ENCODE data around the gene KLF16. TPM values are rescaled to one million over a fixed set of nuclear protein-coding genes. Genes with fewer than 3 reads are reported as not detected.

Gene KLF16
- total and polyA plus RNA-seq, 9 of the 15 experiments (the other 6 are each of a cell fraction or from before 2014, with no cell fraction given), result 0.04 to 60.4 (median 6.8) TPM

DNA sequence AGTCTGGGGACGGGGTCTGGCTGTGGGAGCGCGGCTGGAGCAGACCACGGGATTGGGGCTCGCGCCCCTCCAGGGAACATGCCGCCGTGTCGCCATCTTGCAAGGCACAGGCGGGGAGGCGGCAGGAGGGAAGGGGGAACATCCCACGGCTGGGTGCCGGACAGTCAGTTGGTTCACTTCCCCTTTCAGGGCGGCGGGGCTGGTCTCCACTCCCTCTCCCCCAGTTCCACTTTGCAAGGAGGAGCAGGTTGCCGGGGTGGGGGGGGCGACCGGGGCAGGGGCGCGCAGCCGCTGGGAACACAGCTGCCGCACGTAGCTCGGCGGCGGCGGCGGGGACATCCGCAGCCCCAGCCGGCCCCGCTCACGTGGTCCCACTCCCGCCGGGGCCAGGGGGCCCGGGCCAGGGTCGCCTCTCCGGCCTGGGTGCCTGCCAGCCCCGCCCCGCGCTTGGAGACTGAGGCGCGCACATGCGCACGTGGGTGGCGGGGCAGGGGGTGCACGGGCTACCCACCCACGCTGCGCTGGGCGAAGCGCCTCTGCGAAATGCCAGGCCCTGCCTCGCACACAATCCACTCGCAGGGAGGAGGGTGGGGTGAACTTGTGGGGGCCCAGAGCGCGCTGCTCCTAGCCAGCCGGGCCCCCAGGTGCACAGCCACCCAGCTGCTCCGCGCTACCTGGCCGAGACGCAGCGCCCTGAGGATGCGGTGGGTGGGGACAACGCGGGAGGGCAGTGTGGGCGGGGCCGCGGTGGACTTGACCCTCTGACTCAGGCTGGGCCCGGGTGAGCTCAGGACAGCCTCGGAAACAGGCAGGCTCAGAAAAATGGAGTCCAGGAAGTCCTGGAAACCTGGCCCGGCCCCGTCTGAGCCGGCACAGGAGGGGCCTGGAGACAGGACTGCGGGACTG lies 6.4 kb downstream of the KLF16 start (continued):
- TF ChIP-seq, protein P1, sequence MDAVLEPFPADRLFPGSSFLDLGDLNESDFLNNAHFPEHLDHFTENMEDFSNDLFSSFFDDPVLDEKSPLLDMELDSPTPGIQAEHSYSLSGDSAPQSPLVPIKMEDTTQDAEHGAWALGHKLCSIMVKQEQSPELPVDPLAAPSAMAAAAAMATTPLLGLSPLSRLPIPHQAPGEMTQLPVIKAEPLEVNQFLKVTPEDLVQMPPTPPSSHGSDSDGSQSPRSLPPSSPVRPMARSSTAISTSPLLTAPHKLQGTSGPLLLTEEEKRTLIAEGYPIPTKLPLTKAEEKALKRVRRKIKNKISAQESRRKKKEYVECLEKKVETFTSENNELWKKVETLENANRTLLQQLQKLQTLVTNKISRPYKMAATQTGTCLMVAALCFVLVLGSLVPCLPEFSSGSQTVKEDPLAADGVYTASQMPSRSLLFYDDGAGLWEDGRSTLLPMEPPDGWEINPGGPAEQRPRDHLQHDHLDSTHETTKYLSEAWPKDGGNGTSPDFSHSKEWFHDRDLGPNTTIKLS (IDR thresholded peaks at IDR 0.05; ENCODE audit: borderline replicate concordance, low read depth), result no peak
- TF ChIP-seq HNRNPH1 (optimal IDR thresholded peaks at IDR 0.05; ENCODE audit: low read depth, low read length), result no peak
- TF ChIP-seq, protein P2, sequence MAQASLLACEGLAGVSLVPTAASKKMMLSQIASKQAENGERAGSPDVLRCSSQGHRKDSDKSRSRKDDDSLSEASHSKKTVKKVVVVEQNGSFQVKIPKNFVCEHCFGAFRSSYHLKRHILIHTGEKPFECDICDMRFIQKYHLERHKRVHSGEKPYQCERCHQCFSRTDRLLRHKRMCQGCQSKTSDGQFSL (CRISPR knock-in tag; IDR thresholded peaks at IDR 0.05), result peak; percentile 84
- TF ChIP-seq, protein P2 (tag; IDR thresholded peaks at IDR 0.05), result peak in 1 of 2 experiments; percentile 97; a peak in 2 of 4 replicates
- TF ChIP-seq CHD1 (IDR thresholded peaks at IDR 0.05; ENCODE audit: low read length), result no peak
- TF ChIP-seq MTA1 (IDR thresholded peaks at IDR 0.05; ENCODE audit: borderline replicate concordance), result peak; percentile 13; the same call in 1 of the 2 replicates
- TF ChIP-seq ZNF143 (CRISPR knock-in tag; IDR thresholded peaks at IDR 0.05), result peak; percentile 18; the same call in 1 of the 2 replicates
- peak; percentile 98 for TF ChIP-seq SPI1 (IDR thresholded peaks at IDR 0.05; ENCODE audit: borderline replicate concordance, low read depth, low read length)
- TF ChIP-seq ZNF551 (CRISPR knock-in tag; IDR thresholded peaks at IDR 0.05), result no peak
- TF ChIP-seq POLR3G (IDR thresholded peaks at IDR 0.05; ENCODE audit: extremely low read depth, insufficient read length, insufficient replicate concordance), result no peak
- no peak for TF ChIP-seq ZNF217 (CRISPR knock-in tag; IDR thresholded peaks at IDR 0.05)
- TF ChIP-seq EHMT2 (IDR thresholded peaks at IDR 0.05), result no peak
- peak; percentile 84 for TF ChIP-seq CXXC5 (CRISPR knock-in tag; IDR thresholded peaks at IDR 0.05)
- no peak for TF ChIP-seq ZNF133 (CRISPR knock-in tag; IDR thresholded peaks at IDR 0.05)
- peak; percentile 63 for TF ChIP-seq SMAD4 (CRISPR knock-in tag; conservative IDR thresholded peaks at IDR 0.05)
- peak; percentile 7 for TF ChIP-seq FIP1L1 (IDR thresholded peaks at IDR 0.05; ENCODE audit: low read depth, low read length, poor library complexity, severe bottlenecking)
- no peak for TF ChIP-seq ZNF354B (CRISPR knock-in tag; IDR thresholded peaks at IDR 0.05)
- TF ChIP-seq, protein P3, sequence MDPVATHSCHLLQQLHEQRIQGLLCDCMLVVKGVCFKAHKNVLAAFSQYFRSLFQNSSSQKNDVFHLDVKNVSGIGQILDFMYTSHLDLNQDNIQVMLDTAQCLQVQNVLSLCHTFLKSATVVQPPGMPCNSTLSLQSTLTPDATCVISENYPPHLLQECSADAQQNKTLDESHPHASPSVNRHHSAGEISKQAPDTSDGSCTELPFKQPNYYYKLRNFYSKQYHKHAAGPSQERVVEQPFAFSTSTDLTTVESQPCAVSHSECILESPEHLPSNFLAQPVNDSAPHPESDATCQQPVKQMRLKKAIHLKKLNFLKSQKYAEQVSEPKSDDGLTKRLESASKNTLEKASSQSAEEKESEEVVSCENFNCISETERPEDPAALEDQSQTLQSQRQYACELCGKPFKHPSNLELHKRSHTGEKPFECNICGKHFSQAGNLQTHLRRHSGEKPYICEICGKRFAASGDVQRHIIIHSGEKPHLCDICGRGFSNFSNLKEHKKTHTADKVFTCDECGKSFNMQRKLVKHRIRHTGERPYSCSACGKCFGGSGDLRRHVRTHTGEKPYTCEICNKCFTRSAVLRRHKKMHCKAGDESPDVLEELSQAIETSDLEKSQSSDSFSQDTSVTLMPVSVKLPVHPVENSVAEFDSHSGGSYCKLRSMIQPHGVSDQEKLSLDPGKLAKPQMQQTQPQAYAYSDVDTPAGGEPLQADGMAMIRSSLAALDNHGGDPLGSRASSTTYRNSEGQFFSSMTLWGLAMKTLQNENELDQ (CRISPR knock-in tag; IDR thresholded peaks at IDR 0.05; ENCODE audit: borderline replicate concordance), result no peak
- TF ChIP-seq, protein P4, sequence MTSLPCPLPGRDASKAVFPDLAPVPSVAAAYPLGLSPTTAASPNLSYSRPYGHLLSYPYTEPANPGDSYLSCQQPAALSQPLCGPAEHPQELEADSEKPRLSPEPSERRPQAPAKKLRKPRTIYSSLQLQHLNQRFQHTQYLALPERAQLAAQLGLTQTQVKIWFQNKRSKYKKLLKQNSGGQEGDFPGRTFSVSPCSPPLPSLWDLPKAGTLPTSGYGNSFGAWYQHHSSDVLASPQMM (CRISPR knock-in tag; IDR thresholded peaks at IDR 0.05), result no peak
- no peak for TF ChIP-seq ARID1B (IDR thresholded peaks at IDR 0.05)
- TF ChIP-seq ZNF239 (CRISPR knock-in tag; IDR thresholded peaks at IDR 0.05), result no peak
- TF ChIP-seq MAZ (CRISPR knock-in tag; conservative IDR thresholded peaks at IDR 0.05 in 1 of 2, IDR thresholded peaks at IDR 0.05 in 1 of 2), result peak; percentile 60 to 89
- no peak for TF ChIP-seq GTF2A2 (tag; IDR thresholded peaks at IDR 0.05)
- TF ChIP-seq MTA3 (IDR thresholded peaks at IDR 0.05; ENCODE audit: borderline replicate concordance), result peak; percentile 72
